ENCODE data around the gene CHRNA1. TPM values are rescaled to one million over a fixed set of nuclear protein-coding genes. Genes with fewer than 3 reads are reported as not detected.
A peak's percentile ranks its signal among the peaks of the same experiment; 100 is the strongest.

CHRNA1 gene
- total and polyA plus RNA-seq, 10 of the 15 experiments (the other 5 are each of a cell fraction or from before 2014, with no cell fraction given): 0.05 to 0.14 TPM; not detected in 8

DNA sequence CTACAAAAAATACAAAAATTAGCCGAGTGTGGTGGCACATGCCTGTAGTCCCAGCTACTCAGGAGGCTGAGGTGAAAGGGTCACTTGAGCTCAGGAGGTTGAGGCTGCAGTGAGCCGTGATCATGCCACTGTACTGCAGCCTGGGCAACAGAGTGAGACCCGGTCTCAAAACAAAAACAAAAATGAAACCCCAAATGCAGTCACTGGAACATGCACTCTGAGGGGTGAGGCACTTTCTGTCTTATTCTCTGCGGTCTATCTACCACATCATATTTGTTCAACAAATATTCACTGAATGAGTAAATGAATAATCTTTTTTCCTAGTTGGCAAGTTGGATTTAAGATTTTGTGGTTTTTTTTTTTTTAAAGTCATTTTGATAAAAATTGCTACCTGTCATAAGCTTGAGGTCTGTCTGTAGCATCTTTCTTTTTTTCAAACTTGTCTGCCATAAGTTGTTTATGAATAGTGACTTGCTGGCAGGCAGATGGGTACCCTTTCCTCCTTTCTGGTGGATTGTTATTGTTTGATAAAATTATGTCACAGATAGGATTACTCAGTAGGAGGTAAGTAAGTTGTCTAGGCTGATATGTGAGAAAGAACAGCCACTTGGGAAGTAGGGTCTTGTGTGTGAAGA lies 11.8 kb downstream of the CHRNA1 start (continued):
- TF ChIP-seq, protein P1, sequence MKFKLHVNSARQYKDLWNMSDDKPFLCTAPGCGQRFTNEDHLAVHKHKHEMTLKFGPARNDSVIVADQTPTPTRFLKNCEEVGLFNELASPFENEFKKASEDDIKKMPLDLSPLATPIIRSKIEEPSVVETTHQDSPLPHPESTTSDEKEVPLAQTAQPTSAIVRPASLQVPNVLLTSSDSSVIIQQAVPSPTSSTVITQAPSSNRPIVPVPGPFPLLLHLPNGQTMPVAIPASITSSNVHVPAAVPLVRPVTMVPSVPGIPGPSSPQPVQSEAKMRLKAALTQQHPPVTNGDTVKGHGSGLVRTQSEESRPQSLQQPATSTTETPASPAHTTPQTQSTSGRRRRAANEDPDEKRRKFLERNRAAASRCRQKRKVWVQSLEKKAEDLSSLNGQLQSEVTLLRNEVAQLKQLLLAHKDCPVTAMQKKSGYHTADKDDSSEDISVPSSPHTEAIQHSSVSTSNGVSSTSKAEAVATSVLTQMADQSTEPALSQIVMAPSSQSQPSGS (IDR thresholded peaks at IDR 0.05; ENCODE audit: low read length): 0 out of 2 replicates have a peak, but pooled peaks have one; percentile 42
- TF ChIP-seq, protein P2, sequence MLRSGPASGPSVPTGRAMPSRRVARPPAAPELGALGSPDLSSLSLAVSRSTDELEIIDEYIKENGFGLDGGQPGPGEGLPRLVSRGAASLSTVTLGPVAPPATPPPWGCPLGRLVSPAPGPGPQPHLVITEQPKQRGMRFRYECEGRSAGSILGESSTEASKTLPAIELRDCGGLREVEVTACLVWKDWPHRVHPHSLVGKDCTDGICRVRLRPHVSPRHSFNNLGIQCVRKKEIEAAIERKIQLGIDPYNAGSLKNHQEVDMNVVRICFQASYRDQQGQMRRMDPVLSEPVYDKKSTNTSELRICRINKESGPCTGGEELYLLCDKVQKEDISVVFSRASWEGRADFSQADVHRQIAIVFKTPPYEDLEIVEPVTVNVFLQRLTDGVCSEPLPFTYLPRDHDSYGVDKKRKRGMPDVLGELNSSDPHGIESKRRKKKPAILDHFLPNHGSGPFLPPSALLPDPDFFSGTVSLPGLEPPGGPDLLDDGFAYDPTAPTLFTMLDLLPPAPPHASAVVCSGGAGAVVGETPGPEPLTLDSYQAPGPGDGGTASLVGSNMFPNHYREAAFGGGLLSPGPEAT (IDR thresholded peaks at IDR 0.05; ENCODE audit: low read depth): peak; percentile 53; the same call in 1 of the 2 replicates
- TF ChIP-seq, protein P3, sequence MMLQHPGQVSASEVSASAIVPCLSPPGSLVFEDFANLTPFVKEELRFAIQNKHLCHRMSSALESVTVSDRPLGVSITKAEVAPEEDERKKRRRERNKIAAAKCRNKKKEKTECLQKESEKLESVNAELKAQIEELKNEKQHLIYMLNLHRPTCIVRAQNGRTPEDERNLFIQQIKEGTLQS (IDR thresholded peaks at IDR 0.05; ENCODE audit: borderline replicate concordance, extremely low read depth, low read depth, low read length): no peak
- TF ChIP-seq TCF7 (IDR thresholded peaks at IDR 0.05; ENCODE audit: borderline replicate concordance) (0 out of 2 replicates have a peak, but pooled peaks have one; percentile 19), GABPA (IDR thresholded peaks at IDR 0.05; ENCODE audit: low read depth) (0 out of 2 replicates have a peak, but pooled peaks have one; percentile 11), CBFB (IDR thresholded peaks at IDR 0.05; ENCODE audit: low read depth) (peak; percentile 49; the same call in 1 of the 2 replicates), TCF3 (IDR thresholded peaks at IDR 0.05; ENCODE audit: borderline replicate concordance, insufficient read depth, low read depth, low read length) (no peak), E4F1 (IDR thresholded peaks at IDR 0.05; ENCODE audit: borderline replicate concordance, partially characterized antibody) (no peak), CHD4 (IDR thresholded peaks at IDR 0.05) (no peak), SREBF1 (IDR thresholded peaks at IDR 0.05; ENCODE audit: low read length) (no peak), ZBED1 (IDR thresholded peaks at IDR 0.05; ENCODE audit: borderline replicate concordance) (no peak), HDGF (IDR thresholded peaks at IDR 0.05) (no peak), NKRF (conservative IDR thresholded peaks at IDR 0.05) (no peak), PAX5 (IDR thresholded peaks at IDR 0.05; ENCODE audit: borderline replicate concordance, low read depth, low read length) (peak; percentile 87), EP300 (IDR thresholded peaks at IDR 0.05; ENCODE audit: borderline replicate concordance in 1 of 2, control insufficient read depth in 1 of 2, low read depth in 2 of 2, low read length in 2 of 2) (no peak; a peak in 1 of 4 replicates), SKIL (IDR thresholded peaks at IDR 0.05; ENCODE audit: low read depth, poor library complexity, severe bottlenecking) (peak; percentile 18), NR2F1 (conservative IDR thresholded peaks at IDR 0.05) (peak; percentile 83), TARDBP (IDR thresholded peaks at IDR 0.05; ENCODE audit: borderline replicate concordance) (no peak), SMARCA5 (IDR thresholded peaks at IDR 0.05) (peak; percentile 58; the same call in 1 of the 2 replicates), MEF2B (IDR thresholded peaks at IDR 0.05; ENCODE audit: partially characterized antibody, poor library complexity, severe bottlenecking) (no peak)
